Measurements from ENCODE around the gene ZCCHC7. TPM values are rescaled to one million over a fixed set of nuclear protein-coding genes. Genes with fewer than 3 reads are reported as not detected.

The ZCCHC7 gene
- total RNA-seq, 4 donors from 2014 or later = 12.4 to 56.9 (median 17.7) TPM

- no peaks in the 10 kb centered on the region for H3K4me1 ChIP-seq
- no peak for DNase-seq
- TF ChIP-seq POLR2A (IDR thresholded peaks at IDR 0.05) = no peak
- TF ChIP-seq, protein P1, sequence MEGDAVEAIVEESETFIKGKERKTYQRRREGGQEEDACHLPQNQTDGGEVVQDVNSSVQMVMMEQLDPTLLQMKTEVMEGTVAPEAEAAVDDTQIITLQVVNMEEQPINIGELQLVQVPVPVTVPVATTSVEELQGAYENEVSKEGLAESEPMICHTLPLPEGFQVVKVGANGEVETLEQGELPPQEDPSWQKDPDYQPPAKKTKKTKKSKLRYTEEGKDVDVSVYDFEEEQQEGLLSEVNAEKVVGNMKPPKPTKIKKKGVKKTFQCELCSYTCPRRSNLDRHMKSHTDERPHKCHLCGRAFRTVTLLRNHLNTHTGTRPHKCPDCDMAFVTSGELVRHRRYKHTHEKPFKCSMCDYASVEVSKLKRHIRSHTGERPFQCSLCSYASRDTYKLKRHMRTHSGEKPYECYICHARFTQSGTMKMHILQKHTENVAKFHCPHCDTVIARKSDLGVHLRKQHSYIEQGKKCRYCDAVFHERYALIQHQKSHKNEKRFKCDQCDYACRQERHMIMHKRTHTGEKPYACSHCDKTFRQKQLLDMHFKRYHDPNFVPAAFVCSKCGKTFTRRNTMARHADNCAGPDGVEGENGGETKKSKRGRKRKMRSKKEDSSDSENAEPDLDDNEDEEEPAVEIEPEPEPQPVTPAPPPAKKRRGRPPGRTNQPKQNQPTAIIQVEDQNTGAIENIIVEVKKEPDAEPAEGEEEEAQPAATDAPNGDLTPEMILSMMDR (IDR thresholded peaks at IDR 0.05) = no peak
- no peaks in the 10 kb centered on the region for H3K9me3 ChIP-seq
- H3K27me3 ChIP-seq = no peaks in the 10 kb centered on the region
- no peak overlapping the region for H3K4me3 ChIP-seq
- no peaks in the 10 kb centered on the region for H3K36me3 ChIP-seq
- peak overlapping the region in 1 of 4 donors; percentile 59 for H3K27ac ChIP-seq
Measured at GRCh38 chr9:37284636-37285035, 164.3 kb downstream of the ZCCHC7 start.

DNA sequence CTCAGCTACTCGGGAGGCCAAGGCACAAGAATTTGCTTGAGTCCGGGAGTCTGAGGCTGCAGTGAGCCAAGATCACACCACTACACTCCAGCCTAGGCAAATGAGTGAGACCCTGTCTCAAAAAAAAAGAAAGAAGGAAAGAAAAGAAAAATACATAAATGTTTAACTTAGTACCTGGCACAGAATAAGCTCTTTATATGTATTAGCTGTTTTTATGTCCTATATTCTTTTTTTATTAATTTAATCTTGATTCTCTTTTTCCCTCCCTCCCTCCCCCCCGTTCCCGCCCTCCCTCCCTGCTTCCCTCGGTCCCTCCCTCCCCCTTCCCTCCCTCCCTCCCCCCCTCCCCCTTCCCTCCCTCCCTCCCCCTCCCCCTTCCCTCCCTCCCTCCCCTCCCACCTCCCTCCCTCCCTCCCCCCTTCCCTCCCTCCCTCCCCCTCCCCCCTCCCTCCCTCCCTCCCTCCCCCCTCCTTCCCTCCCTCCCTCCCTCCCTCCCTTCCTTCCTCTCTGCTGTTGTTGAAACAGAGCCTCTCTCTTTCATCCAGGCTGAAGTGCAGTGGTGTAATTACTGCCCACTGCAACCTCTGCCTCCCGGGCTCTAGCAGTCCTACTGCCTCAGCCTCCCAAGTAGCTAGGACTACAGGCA lies 166.3 kb downstream of the ZCCHC7 start:
- Histone ChIP-seq H3K4me3 (no peak overlapping the region), H3K4me1 (no peaks in the 10 kb centered on the region), H3K9me3 (no peaks in the 10 kb centered on the region), H3K27ac (no peak overlapping the region), H3K27me3 (no peaks in the 10 kb centered on the region), H3K36me3 (no peaks in the 10 kb centered on the region)
- no peak for DNase-seq
- no peak for TF ChIP-seq POLR2A (IDR thresholded peaks at IDR 0.05)
- TF ChIP-seq, protein P1 (IDR thresholded peaks at IDR 0.05) = no peak

GRCh38 chr9:37287317-37287716 lies 166.9 kb downstream of the ZCCHC7 start:
- Histone ChIP-seq H3K4me3 (no peak overlapping the region), H3K9me3 (no peaks in the 10 kb centered on the region), H3K27ac (no peak overlapping the region), H3K27me3 (no peaks in the 10 kb centered on the region), H3K4me1 (no peaks in the 10 kb centered on the region), H3K36me3 (no peaks in the 10 kb centered on the region)
- TF ChIP-seq, protein P1 (IDR thresholded peaks at IDR 0.05) = no peak
- TF ChIP-seq POLR2A (IDR thresholded peaks at IDR 0.05) = no peak
- no peak for DNase-seq

- Histone ChIP-seq H3K4me3 (no peak overlapping the region), H3K27ac (peak overlapping the region in 1 of 4 donors; percentile 45), H3K4me1 (peaks cover 0 to 8% (median 0%) of the 10 kb centered on the region in 4 donors), H3K27me3 (no peaks in the 10 kb centered on the region), H3K9me3 (no peaks in the 10 kb centered on the region), H3K36me3 (no peaks in the 10 kb centered on the region)
- no peak for DNase-seq
- TF ChIP-seq, protein P1 (IDR thresholded peaks at IDR 0.05) = no peak
- TF ChIP-seq POLR2A (IDR thresholded peaks at IDR 0.05) = no peak
Measured at GRCh38 chr9:37289631-37290030, 169.3 kb downstream of the ZCCHC7 start.

DNA sequence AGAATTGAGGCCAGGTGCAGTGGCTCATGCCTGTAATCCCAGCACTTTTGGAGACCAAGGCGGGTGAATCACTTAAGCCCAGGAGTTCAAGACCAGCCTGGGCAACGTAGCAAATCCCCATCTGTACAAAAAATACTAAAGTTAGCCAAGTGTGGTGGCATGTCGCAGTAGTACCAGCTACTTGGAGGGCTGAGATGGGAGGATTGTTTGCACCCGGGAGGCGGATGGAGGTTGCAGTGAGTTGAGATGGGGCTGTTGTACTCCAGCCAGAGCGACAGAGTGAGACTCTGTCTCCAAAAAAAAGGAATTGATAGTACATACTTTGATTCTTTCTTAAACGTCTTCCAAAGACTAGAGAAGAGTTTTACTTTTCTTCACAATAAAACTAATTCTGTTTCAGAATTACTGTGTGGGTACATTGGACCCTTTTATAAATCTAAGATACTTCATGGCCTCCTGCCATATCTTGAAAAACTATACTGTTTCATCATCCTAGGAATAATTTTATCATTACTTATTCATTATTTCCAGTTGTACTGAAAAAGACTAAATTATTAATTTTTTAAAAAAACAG lies 170.1 kb downstream of the ZCCHC7 start:
- Histone ChIP-seq H3K27me3 (no peaks in the 10 kb centered on the region), H3K36me3 (no peaks in the 10 kb centered on the region), H3K4me3 (no peak overlapping the region), H3K4me1 (peaks cover 0 to 8% (median 0%) of the 10 kb centered on the region in 4 donors), H3K27ac (peak overlapping the region in 2 of 4 donors; percentile 18 to 24), H3K9me3 (no peaks in the 10 kb centered on the region)
- TF ChIP-seq POLR2A (IDR thresholded peaks at IDR 0.05) = no peak
- TF ChIP-seq, protein P1 (IDR thresholded peaks at IDR 0.05) = no peak
- no peak for DNase-seq
